ENCODE measurements around the gene SDF4. TPM values are rescaled to one million over a fixed set of nuclear protein-coding genes. Genes with fewer than 3 reads are reported as not detected.

SDF4 gene
- total RNA-seq, 1 experiment from 2014 or later: 128 TPM

DNA sequence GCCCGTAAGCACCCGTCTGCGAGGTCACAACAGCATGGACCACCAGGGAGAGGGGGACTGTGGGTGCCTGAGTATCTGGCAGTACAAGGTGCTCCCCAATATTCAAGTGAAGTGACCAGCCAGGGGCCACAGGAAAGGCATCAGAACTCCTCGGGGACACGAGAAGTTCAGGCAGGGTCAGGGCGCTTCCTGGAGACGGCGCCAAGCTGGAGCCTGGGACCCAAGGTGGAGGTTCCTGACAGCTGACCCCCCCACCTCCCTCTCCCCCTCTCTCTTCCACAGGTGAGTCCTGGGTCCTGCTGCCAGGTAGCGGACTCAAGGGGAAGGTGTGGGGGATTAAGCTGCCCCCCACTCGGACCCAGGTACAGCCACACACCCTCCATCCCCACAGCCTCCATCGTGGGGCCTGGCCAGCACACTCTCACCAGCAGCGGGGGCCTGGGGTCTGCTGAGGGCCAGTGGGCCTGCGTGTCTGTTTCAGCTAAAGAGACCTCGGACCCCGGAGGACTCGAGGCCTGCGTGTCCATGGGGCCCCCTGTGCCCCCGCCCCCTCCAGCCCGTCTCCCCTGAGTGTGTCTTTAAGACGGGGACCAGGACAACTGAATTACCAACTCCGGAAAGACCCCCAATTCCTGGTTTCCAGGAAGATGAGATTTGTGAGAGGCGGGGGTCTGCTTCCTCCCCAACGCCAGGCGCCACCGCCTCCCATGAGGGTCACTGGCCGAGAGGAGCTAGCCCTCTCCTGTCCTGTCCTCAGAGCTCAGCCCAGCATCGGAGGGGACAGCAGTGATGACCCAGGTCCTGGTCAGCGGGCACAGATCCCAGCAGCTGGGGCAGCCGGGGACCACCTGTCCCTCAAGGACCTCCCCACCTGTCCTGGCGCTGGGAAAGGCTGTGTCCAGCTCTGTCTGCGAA lies 31.6 kb downstream of the SDF4 start:
- intact Hi-C loops (cut with micrococcal nuclease; ENCODE audit: unreplicated experiment): no loop called here
- TF ChIP-seq, protein P1, sequence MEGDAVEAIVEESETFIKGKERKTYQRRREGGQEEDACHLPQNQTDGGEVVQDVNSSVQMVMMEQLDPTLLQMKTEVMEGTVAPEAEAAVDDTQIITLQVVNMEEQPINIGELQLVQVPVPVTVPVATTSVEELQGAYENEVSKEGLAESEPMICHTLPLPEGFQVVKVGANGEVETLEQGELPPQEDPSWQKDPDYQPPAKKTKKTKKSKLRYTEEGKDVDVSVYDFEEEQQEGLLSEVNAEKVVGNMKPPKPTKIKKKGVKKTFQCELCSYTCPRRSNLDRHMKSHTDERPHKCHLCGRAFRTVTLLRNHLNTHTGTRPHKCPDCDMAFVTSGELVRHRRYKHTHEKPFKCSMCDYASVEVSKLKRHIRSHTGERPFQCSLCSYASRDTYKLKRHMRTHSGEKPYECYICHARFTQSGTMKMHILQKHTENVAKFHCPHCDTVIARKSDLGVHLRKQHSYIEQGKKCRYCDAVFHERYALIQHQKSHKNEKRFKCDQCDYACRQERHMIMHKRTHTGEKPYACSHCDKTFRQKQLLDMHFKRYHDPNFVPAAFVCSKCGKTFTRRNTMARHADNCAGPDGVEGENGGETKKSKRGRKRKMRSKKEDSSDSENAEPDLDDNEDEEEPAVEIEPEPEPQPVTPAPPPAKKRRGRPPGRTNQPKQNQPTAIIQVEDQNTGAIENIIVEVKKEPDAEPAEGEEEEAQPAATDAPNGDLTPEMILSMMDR (IDR thresholded peaks at IDR 0.05; ENCODE audit: unreplicated experiment): no peak
- no peaks in the 10 kb centered on the region for H3K36me3 Mint-ChIP-seq (ENCODE audit: insufficient read depth, unreplicated experiment)
- no peak overlapping the region for H3K4me3 Mint-ChIP-seq (ENCODE audit: low read depth, unreplicated experiment)
- no peak overlapping the region for H3K27ac Mint-ChIP-seq (ENCODE audit: unreplicated experiment)
- peaks cover 12% of the 10 kb centered on the region for H3K27me3 Mint-ChIP-seq (ENCODE audit: unreplicated experiment)
- BruUV-seq (replicated peaks): no TSS peak
- CTCF ChIA-PET: no interaction called here
- H3K4me1 Mint-ChIP-seq (ENCODE audit: low read depth, unreplicated experiment): no peaks in the 10 kb centered on the region
- DNase-seq: no peak
- no peaks in the 10 kb centered on the region for H3K9me3 Mint-ChIP-seq (ENCODE audit: low read depth, unreplicated experiment)

DNA sequence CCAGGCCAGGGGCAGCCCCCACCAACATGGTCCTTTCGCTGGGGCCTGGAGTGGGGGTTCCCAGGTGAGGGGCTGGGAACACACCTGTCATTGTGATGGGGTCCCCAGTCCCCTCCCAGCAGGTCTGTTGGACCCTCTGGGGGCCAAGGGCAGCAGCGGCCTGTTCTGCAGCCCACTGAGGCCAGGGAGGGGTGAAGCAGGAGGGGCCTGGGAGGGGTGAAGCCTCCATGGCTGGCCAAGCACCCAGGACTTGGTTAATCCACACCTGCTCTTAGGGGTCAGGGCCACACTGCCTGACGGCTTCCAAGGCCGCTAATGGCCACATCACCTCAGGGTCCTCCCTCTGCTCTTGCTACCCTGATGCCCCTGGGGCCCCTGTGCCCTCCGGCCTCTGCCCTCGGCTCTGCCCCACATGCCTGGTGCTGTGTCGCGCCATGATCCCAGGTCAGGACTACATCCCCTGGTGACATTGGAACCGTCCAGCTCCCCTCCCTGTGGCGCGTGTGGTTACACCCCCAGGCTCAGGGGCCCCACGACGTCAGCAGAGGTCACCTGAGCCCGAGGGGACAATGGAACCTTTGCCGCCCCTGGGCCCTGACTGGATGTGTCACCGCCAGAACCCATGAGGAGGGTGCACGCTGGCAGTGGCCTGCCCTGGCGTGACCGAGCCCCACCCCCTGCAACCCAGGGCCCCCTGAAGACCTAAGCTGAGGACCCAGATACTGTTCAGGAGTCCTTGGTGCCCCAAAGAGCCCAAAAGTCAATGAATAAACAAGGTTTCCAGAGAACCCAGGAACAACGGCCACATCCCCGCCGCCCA lies 32.5 kb downstream of the SDF4 start:
- H3K9me3 Mint-ChIP-seq (ENCODE audit: low read depth, unreplicated experiment): peaks cover 4% of the 10 kb centered on the region
- H3K4me1 Mint-ChIP-seq (ENCODE audit: low read depth, unreplicated experiment): no peaks in the 10 kb centered on the region
- H3K27me3 Mint-ChIP-seq (ENCODE audit: unreplicated experiment): peaks cover 12% of the 10 kb centered on the region
- H3K36me3 Mint-ChIP-seq (ENCODE audit: insufficient read depth, unreplicated experiment): no peaks in the 10 kb centered on the region
- no peak overlapping the region for H3K27ac Mint-ChIP-seq (ENCODE audit: unreplicated experiment)
- DNase-seq: no peak
- TF ChIP-seq, protein P1 (IDR thresholded peaks at IDR 0.05; ENCODE audit: unreplicated experiment): no peak
- no TSS peak for BruUV-seq (replicated peaks)
- H3K4me3 Mint-ChIP-seq (ENCODE audit: low read depth, unreplicated experiment): no peak overlapping the region
- CTCF ChIA-PET: no interaction called here
- intact Hi-C loops (cut with micrococcal nuclease; ENCODE audit: unreplicated experiment): no loop called here

DNA sequence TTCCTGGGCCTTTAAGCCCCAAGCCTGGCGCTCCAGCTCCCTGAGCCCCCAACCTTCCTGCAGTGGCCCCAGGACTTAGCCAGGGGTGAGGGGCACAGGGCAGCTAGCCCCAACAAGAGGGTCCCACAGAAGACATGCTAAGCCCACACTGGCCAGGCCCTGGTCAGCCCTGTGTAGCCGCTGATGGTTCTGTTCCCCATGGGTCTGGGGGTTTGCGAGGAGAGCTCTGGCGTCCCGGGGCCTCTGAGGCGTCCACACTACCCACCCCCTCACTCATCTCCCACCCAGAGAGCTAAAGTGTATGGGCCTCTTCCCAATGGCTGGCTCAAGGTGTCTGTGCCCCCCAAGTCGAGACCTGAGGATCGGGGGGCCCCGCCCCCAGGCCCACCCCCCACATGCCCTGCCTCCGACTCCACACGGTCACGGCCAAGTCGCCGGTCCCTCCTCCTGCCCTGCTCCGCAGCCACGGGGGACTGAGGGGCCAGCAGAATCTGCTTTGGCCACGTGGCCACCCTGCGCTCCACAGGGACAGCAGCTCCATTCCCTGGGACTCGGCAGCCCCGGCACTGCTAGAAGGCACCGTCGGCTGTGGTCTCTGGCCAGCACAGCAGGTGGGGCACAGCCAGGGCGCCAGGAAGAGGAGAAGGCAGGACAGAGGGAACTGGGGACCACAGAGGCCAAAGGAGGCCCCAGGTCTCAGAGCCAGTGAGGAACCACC lies 33.2 kb downstream of the SDF4 start:
- Mint-ChIP-seq H3K4me1 (ENCODE audit: low read depth, unreplicated experiment) (no peaks in the 10 kb centered on the region), H3K27me3 (ENCODE audit: unreplicated experiment) (peaks cover 7% of the 10 kb centered on the region), H3K4me3 (ENCODE audit: low read depth, unreplicated experiment) (no peak overlapping the region), H3K36me3 (ENCODE audit: insufficient read depth, unreplicated experiment) (no peaks in the 10 kb centered on the region), H3K27ac (ENCODE audit: unreplicated experiment) (no peak overlapping the region), H3K9me3 (ENCODE audit: low read depth, unreplicated experiment) (peaks cover 4% of the 10 kb centered on the region)
- BruUV-seq (replicated peaks): no TSS peak
- intact Hi-C loops (cut with micrococcal nuclease; ENCODE audit: unreplicated experiment): no loop called here
- CTCF ChIA-PET: interaction anchor here (0.6 kb wide), 1 partner anchor 209 kb away, joined by 9 read pairs; no protein-coding TSS in a partner anchor
- TF ChIP-seq, protein P1 (IDR thresholded peaks at IDR 0.05; ENCODE audit: unreplicated experiment): no peak
- no peak for DNase-seq
